Measurements from ENCODE around the gene SUPT4H1.
A peak's percentile ranks its signal among the peaks of the same experiment; 100 is the strongest.
"Not testable (repeated sequence)": the region's sequence is repeated elsewhere in the genome, so short reads cannot be mapped to it uniquely, and the experiment has no call there.

Gene SUPT4H1

DNA sequence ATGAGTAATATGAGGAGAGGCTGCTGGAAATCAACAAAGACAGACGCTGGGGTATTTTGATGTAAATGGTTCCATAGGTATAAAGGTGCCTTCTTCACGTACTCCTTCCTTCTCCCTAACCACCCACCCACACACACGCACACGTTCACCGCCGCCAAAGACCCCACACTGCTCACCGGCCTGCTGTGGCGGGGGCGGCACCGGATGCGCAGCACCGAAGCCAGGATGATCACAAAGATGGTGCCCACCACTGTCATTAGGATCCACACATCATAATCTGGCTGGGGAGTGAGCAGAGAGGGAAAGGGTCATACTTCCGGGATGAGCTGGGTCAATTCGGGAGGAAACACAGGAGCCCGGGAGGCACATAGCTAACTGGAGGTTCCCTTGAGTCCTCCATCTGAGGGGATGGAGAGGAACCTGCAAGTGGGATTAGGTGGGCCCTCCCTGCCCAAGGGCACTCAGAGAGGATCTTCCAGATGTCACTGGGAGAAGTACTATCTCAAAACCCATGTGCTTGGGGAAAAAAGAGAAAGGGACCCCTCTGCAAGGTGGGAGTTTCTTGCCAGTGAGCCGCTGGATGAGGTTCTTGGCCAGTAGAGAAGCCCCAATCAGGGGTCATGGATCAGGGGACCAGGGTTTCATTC, 10.5 kb upstream of the SUPT4H1 start:
- DNase-seq: no peak

DNA sequence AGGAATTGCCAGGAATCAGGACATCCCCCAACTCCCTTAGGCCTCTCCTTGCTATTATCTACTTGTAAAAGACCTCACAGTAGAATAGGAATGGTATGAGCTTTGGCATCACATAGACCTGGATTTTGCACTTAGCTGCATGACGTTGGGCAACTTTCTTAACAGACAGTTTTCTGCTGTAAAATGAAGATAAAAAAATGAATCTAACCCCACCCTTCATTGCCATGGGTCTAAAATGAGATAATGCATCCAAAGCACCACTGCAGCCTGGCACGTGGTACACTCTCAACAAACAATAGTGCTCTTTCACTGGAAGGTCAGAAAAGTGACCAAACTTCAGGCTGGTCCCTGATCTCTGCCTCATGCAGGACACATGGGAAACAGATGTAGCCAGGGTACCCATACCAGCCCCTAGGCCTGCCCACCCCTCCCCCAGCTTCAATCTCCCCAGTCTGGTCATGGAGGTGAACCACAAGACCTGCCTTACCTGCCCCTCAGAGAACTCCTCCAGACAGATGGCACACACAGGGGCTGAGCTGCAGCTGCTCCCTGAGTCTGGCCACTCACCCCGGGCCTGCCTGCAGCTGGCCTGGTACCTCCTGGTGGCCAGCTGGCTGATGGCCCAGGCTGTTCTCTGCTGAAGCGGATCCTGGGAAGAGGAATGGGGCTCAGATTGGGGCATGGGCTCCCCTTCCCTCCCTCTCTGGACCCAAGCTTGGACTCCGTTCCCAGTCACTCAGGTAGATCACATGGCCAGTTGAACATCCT, 8.5 kb upstream of the SUPT4H1 start:
- DNase-seq: no peak

DNA sequence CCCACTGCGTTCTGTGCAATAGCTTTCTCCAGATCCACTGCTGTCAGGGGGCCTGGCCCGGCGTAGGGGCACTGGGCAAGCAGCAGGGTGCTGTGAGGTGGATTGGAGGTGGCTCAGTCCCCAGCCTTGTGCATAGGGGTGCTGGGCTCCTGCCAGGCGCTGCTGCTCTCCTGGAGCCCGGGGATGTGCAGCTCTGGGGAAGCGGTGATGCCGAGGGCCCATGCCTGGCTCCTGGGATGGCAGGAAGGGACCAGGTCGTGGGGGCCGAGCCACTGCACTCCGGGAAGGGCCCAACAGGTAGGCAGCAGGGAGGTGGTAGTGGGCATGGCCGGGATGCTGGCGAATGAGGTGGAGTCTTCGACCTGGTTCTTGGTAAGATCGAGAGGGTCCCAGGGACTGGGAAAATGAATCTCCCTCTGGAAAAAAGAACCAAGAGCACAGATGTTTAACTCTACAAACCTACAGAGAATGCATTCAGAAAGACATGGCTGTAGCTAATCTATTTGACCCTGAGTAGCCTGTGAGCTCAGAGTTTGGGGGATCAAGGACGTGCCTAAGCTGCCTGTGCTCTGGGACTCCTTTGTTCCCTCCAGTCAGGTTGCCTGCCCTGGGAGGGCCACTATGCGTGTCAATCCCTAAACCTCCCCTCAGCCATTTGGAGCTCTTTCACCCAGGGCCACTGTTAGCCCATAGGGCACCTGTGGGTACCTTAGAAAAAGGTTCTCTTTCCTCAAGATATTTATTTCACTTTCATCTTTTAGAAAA, 6.6 kb upstream of the SUPT4H1 start:
- no peak for DNase-seq

DNA sequence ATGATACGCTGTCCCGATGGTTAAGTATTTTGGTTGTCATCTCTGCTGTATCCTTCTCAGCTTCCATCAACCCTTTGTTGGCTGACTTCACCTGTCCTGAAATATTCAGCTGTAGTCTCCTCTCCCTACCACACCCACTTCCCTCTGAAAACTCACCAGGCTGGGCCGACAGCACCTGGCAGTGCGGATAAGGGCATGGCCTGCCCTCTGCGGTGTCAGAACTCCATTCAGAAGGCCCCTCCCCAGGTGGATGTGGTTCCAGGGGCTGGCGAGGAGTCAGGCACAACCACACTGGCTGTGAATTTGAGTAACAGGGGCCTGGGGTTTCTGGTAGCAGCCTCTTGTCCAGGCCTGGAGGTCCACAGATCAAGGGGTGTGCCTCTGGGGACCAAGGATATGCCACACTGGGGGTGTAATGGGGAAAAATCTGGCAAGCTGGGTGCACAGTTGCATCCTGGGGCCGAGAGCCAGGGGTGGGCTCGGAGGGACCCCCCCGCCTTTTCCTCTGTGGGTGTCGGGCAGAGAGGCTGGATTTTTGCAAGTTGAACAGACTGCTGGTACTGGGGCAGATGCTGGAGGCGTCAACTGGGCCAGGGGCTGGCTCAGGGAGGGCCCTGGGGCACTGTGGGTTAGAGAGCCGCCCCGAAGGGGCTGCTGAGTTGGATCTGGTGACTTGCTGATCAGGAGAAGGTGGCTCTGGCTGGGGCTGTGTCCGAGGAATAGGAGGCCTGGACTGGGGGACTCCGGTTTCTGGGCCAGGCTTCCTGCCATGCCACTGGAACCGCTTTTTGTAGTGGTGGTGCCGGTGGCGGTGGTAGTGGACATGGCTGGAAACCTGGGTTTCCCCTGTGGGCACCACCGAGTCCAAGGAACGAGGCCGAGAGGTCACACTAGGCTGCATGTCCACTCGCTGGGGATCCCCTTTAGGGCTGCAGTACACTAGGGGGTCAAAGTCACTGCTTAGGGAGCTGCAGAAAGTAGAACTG, 5.6 kb upstream of the SUPT4H1 start:
- DNase-seq: no peak

DNA sequence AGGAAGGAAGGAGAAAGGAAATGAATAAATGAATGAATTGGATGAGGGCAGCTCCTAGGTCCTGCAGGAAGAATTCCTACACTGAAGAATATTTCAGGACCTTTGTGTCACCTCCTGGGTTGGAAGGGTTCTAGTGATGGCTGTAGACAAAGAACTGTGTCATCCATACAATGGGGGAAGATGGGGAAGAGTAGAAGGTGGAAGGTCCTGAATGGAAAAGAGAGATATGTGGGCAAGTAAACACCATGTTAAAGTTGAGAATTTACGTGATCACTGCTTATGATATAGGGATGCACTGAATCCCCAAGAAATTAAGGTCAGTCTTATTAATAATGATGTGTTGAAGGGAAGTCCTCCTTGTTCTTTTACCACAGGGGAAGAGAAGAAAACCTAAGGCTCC, 4.2 kb upstream of the SUPT4H1 start:
- no peak for DNase-seq

DNA sequence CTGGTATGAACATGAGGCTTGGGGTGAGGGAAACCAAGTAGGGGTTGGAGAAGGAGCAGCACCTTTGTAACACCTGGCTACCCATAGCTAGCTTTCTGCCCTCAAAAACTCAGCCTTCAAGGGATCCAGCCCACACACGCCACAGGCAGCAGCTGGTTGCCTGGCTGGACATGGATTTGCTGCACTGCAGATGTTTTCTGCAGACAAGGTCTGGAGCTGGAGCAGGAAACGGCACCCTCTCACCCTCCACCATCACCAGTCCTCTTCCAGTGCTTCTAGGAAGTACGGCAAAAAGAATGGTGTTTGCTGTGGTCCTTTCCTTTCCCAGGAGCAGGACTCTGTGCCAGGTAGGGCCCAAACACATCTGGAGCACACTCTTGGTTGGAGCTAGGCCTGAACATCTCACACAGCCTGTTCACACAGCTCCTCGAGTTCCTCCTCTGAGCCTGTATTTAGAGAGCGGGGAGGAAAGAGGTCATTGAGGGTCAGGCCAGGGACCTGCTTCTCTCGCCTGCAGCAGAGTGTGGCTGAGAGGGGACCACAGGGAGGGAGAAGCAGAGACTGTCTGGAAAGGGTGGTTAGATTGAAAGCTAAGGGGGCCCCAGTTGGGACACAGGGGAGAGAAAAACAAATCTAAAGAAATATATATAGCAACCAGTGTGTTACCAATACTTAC, 2.7 kb upstream of the SUPT4H1 start:
- DNase-seq: no peak

DNA sequence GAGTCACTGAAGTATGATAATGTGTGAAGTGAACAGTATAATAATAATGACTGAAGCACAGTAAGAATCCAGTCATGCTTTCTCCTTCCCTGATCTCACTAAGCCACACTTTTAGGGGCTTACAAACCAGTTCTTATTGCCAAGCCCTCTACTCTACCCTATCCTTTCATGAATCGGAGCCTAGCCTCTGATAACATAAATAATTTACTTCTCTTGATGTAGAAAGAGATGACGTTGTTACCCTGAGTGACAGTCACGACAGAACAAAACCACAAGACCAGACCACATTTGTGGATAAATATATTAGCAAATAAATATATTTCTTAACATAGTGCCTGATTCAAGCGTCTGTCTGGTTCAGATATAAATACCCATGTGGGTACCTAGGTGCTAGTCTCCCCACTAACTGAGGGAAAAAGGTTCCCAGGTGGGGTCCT, 1.4 kb upstream of the SUPT4H1 start:
- no peak for DNase-seq

DNA sequence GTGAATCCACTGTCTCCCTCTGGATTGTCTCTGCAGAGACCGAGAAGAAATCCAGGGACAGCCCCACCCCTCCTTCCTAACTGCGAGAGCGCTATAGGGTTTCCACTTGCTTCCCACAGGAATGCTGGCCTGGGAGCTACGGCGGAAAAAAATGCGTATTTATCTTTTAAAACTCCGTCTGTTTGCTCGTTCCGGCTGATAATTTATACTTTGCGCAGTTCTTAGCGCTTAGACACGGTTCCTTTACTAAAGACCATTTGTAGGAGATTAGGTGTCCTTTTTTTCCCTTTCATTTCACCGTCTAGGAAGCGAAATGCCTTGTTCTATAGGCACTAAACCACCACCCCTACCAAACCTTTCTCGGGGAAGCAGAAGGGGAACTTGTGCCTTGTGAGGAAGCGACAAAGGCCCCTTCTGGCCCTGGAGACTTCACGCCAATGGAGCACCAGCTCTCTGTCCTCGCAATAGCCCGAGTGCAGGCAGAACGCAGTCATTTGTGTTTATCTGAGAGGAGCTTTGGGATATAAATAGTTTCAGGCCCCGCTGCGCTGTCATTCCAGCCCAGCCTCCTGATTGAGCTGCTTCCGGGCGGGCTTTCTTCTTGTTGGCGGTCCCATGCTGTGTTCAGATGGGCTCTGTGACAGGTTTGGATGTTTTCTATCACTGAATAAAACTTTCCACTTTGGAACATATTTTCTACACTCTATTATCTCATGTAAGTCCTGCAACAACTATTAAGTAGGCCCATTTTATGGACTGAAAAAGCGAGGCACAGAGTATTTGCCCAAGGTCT, 791 bp upstream of the SUPT4H1 start:
- no peak for DNase-seq

DNA sequence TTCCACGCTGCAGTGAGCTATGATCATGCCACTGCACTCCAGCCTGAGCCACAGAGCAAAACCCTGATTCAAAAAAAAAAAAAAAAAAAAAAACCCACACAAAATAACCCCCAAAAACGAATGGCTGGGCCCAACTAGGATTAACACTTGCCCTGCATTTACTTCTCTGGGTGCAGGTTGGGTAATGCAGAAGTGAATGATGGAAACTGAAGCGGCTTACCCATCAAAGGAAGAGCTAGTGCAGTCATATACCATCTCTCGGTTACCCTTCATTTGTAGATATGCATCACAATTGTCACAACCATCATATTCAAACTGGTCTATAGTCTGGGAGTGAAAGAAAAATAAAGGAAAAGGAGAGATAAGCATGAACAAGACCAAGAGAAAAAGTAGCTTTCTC, 819 bp downstream of the SUPT4H1 start:
- DNase-seq: no peak

DNA sequence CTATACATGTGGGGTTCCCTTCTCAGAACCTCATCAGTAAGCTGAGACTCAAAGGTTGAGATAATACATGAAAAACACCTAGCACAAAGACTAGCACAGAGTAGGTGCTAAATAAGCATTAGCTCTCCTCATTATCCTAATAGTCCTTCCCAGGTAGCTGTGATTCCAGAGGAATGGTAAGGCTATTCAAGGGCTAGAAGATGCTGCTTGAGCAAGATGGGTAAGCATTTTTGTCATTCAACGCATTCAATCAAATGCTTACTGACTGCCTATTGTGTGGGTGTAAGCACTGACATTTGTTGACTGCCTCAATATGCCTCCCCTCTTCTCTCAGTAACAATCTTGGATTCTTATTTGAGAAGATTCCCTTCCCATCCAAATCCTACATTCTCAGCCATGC, 4.0 kb downstream of the SUPT4H1 start:
- no peak for DNase-seq

DNA sequence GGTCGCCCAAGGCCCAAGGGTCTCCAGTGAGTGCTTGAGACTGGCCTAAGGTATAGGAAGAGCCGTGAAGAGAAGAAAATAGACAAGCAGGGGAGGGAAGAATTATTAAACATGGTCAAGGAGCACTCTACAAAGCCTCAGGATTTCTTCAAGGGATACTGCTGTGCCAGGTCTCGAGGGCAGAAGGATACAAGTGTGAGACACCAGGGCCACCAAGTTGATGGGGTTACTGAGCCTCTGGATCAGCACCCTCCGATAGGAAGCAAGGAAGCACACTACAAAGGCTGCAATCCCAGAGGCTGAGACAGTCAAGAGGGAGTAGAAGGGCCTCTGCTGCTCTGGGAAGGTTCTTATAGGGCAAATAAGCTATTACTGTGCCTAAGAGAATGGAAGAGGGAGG, 6.5 kb downstream of the SUPT4H1 start:
- DNase-seq: no peak

DNA sequence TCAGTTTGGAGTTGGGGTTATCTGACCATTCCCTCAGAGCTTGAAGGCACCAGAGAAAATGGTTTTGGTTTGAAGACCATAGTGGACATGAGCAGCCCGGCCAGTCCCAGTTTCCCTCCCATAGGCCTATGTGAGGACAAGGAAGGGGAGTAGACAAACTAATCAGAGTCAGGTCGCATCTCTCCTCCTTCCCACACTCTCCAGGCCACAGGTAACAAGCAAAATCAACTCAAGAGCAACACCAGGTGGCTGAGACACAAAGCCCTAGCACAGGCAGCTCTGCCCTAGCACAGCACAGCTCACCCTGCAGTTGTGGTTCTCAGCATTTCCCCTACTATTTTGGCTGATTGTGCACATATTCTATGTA, 7.2 kb downstream of the SUPT4H1 start:
- DNase-seq: peak; percentile 62

DNA sequence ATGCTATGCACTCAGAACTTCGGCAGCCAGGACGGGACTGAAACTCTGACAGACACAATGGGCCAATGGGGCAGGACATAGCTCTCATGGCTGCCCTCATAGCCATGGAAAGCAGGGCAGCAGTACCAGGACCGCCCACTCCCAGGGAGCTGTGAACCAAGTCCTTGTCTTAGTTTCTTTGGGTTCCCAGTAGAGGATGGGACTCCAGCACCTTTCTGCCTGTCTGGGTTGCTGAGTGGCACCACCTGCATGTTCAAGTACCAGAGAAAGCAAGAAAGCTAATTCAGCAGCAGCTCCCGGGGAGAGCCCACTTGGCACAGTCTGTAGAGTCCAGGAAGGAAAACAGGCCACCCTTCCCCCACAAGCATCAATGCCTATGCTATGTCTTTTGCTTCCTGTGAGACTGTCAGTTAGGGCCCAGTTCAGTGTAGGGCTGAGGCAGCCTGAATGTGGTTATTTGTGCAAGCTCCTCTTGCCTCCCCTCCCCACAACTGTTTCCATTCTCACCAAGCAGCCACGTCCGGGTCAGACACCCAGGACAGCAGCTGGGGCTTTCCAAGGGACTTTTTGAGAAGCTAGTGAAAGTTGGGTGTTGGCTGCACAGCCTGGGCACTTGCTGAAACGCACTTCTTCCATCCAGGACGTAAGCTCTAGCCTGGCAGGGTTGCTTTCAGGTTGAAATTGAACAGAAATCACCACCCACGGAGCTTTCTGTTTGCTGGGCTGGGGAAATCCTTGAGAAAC, 7.8 kb downstream of the SUPT4H1 start:
- peak; percentile 80 for DNase-seq

DNA sequence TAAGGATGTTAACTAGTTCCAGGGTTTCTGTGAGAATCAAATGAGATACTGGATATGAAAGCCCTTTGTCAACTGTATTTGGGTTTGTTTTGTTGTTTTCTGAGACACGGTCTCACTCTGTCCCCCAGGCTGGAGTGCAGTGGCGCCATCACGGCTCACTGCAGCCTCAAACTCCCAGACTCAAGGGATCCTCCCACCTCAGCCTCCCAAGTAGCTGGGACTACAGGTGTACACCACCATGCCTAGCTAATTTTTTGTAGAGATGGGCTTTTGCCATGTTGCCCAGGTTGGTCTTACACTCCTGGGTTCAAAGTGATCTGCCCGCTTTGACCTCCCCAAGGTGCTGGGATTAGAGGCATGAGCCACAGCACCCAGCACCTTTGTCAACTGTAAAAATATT, 8.9 kb downstream of the SUPT4H1 start:
- DNase-seq: no peak

DNA sequence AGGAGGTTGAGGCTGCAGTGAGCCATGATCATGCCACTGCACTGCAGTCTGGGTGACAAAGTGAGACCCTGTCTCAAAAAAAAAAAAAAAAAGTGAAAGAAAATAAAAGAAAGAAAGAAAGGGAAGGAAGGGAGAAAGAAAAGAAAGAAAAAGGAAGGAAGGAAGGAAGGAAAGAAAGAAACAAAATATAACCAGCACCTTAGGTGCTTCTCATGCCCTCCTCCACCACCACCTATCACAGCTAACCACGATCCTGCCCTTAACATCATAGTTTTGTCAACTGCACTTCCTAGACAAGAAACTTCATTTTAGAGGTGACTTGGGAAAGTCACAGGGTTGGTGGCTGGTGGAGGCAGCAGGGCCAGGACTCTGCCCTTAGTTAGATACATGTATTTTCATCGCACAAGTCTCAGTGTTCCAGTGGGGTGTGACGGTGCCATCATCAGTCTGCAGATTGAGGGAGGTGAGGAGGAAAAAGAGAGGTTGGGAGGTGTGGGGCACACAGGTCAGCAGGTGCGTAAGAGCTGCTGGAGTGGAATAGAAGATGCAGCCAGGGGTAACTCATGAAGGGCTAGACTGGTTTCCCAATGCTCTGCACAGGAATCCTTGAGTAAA, 10.0 kb downstream of the SUPT4H1 start:
- no peak for DNase-seq

DNA sequence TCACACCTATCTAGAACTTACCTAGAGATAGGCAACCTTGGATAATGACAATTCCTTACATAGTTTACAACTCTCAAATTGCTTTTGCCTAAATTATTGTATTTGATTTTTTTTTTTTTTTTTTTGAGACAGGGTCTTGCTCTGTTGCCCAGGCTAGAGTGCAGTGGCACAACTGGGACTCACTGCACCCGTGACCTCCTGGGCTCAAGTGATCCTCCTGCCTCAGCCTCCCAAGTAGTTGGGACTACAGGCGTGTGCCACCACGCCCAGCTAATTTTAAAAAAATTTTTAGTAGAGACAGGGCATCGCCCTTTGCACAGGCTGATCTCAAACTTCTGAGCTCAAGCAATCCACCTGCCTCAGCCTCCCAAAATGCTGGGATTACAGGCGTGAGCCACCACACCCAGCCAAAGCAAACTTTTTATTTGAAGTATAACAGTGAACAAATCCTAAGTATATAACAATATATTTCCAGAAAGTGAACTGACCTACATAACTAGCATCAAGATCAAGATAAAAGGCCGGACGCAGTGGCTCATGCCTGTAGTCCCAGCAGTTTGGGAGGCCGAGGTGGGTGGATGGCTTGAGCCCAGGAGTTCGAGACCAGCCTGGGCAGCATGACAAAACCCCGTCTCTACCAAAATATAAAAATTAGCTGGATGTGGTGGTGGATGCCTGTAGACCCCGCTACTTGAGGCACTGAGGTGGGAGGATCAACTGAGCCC, 10.7 kb downstream of the SUPT4H1 start:
- not testable (repeated sequence) for DNase-seq

DNA sequence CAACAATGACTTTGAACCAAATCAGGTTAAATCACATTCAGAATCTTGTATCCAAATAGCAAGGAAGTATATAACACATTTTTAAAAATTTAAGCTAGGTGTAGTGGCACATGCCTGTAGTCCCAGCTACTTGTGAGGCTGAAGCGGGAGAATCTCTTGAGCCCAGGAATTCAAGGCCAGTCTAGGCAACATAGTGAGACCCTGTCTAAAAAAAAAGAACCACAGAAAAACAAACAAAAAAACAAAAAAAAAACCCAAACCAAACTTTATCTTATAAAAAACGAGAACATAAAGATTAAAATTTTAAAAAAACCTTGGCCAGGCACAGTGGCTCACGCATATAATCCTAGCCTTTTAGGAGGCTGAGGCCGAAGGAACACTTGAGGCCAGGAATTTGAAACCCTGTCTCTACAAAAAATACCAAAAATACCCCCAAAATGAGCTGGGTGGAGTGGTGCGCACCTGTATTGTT, 11.6 kb downstream of the SUPT4H1 start:
- no peak for DNase-seq

DNA sequence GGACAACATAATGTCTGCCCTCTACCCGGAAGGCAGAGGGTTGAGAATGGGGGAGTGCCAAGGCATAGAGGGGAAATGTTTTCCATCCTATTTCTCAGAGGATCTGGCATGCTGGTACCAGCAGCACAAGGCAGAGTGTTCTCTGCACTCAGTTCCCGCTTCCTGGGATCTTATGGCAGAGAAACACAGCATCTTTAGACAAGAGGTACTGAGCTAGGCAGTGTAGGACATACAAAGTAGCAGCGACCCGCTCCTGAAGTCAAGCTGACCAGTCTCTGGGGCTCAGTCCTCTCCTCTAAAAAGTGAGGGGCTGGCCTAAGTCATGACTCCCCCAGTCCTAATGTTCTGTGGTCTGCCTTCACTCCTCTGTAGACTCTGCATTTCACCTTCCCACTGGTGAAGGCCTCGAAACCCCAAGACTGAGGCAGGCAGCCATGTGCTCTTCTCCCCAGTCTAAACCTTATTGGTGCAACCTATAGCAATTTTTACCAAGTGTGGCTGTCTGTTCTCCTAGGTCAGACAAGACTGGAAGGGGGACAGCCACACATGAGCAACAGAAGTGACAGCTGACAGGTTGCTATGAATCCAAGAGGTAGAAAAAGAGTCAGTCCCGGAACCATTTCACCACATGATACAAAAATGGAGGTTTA, 12.1 kb downstream of the SUPT4H1 start:
- DNase-seq: no peak

Measured in activated CD4-positive, alpha-beta T cell treated with anti-CD3 and anti-CD28 coated beads, Interleukin-2, amount 50 U/mL, for 1 hour (primary cell).